IPS-20b (cell line): ENCODE measurements around the gene EIF2B2.
"Not testable (repeated sequence)": the region's sequence is repeated elsewhere in the genome, so short reads cannot be mapped to it uniquely, and the experiment has no call there.

Source experiments
- H3K27ac ChIP-seq: one replicate; pipeline ENCODE4 v1.5.1; 2013; ENCODE audit warnings: low read length
- H3K27me3 ChIP-seq: 2 replicates; pipeline ENCODE4 v1.6.1; 2013; ENCODE audit warnings: mild to moderate bottlenecking, low read length, inconsistent platforms; ENCODE audit not compliant: insufficient read depth
- H3K36me3 ChIP-seq: 2 replicates; pipeline ENCODE4 v1.6.1; 2013; ENCODE audit warnings: low read depth, mild to moderate bottlenecking, inconsistent platforms, low read length, moderate library complexity; ENCODE audit not compliant: insufficient read depth
- H3K4me1 ChIP-seq: 2 replicates; pipeline ENCODE4 v1.6.1; 2013; ENCODE audit warnings: mild to moderate bottlenecking, control low read depth, inconsistent platforms, low read length, moderate library complexity; ENCODE audit not compliant: insufficient read depth
- H3K4me3 ChIP-seq: 2 replicates; pipeline ENCODE4 v1.5.1; 2013; ENCODE audit warnings: mild to moderate bottlenecking, low read length, inconsistent platforms
- H3K9ac ChIP-seq: 2 replicates; pipeline ENCODE4 v1.6.1; 2013; ENCODE audit warnings: low read depth, mild to moderate bottlenecking, inconsistent platforms, low read length, moderate library complexity
- H3K9me3 ChIP-seq: 2 replicates; pipeline ENCODE4 v1.6.1; 2013; ENCODE audit warnings: mild to moderate bottlenecking, low read depth, low read length, inconsistent platforms; ENCODE audit not compliant: insufficient read depth

Gene EIF2B2

DNA sequence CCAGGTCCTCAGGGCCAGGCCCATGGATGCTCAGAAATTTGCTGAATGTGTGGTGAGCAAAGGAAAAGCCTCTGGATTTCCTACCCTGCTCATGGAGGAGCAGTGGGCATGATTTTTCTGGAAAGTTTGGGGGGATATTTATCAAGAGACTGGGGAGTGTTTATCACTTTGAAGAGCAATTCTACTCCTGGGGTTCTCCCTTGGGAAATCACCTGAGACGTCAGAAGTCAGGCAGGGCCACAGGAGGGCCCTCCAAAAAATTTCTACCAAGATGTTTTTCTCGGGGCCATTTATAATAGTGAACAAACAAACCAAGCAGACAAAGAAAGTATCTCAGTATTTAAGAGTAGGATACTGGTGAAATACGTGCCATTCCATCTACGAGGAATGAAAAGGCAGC is 20.1 kb upstream of the EIF2B2 start:
- no peaks in the 10 kb centered on the region for H3K9me3 ChIP-seq
- no peak overlapping the region for H3K27ac ChIP-seq
- H3K4me3 ChIP-seq, result no peak overlapping the region
- H3K9ac ChIP-seq, result no peak overlapping the region
- peaks cover 18% of the 10 kb centered on the region for H3K4me1 ChIP-seq
- H3K36me3 ChIP-seq, result no peaks in the 10 kb centered on the region
- H3K27me3 ChIP-seq, result peaks cover 9% of the 10 kb centered on the region; the same call in 1 of the 2 replicates

DNA sequence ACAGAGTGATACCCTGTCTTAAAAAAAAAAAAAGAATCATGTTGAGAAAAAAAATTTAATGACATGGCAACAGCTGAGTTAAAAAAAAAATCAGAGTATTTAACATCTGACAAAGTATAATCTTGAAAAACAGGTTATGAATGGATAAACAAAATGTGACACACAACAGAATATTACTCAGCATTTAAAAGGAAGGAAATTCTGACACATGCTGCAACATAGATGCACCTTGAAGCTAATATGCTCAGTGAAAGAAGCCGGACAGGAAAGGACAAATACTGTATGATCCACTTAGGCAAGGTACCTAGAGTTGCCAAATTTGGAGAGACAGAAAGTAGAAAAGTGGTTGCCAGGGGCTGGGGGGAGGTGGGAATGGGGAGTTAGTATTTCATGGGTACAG is 19.4 kb upstream of the EIF2B2 start:
- H3K9ac ChIP-seq, result no peak overlapping the region
- no peaks in the 10 kb centered on the region for H3K36me3 ChIP-seq
- no peak overlapping the region for H3K4me3 ChIP-seq
- peaks cover 17% of the 10 kb centered on the region for H3K4me1 ChIP-seq
- no peaks in the 10 kb centered on the region for H3K9me3 ChIP-seq
- H3K27ac ChIP-seq, result no peak overlapping the region
- peaks cover 9% of the 10 kb centered on the region; the same call in 1 of the 2 replicates for H3K27me3 ChIP-seq

DNA sequence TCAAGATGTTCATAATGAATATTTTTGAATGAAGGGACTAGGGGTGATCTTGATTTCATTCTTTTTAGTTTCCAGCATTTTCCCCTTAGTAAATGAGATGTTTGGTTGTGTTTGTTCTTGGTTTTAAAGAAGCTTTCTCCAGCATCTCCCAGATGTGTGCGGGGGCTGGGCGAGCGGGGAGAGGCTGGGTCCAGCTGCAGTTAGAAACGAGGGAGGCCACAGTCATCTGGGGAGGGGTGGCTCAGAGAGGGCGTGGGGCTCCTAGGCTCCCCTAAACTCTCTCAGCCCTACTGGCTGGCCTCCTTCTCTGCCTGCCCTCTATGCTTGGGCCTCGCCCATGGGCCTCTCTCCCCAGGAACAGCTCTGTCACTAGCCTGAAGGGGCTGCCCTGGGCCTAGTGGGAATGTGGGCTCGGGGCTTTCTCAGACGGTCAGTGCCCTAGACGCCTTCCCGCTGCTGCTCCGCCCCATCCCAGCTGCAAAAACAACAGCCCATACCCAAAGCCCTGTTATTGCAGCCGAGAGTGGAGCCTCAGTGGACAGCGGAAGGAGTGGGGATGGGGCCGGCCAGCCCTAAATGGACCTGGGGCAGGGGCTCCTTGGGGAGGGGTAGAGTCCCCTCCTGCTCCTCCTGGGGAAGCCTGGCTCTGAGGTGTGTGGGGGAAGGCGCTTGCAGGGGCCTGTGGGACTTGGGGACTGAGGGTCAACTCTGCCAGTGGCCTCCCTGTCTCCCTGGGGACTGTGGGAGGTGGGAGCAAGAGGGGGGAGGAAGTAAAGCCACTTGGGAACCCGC is 18.3 kb upstream of the EIF2B2 start:
- H3K4me3 ChIP-seq, result no peak overlapping the region
- no peaks in the 10 kb centered on the region for H3K9me3 ChIP-seq
- no peak overlapping the region for H3K27ac ChIP-seq
- no peaks in the 10 kb centered on the region for H3K36me3 ChIP-seq
- peaks cover 9% of the 10 kb centered on the region for H3K4me1 ChIP-seq
- H3K27me3 ChIP-seq, result peaks cover 9% of the 10 kb centered on the region; the same call in 1 of the 2 replicates
- no peak overlapping the region for H3K9ac ChIP-seq

DNA sequence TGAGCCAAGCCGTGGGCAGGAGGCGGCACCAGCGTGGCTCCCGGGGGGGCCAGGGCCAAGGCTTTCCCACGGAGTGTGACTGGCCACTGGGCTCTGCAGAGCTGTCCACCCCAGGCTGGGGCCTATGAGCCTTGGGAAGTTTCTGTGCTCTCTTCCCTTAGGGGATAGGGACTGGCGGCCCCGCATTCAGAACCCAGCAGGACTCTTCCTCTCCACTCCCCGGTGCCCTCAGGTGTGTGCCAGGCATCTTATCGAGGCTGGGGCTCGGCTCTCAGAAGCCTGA is 17.8 kb upstream of the EIF2B2 start:
- no peak overlapping the region for H3K9ac ChIP-seq
- H3K27ac ChIP-seq, result no peak overlapping the region
- H3K36me3 ChIP-seq, result no peaks in the 10 kb centered on the region
- peaks cover 4% of the 10 kb centered on the region for H3K4me1 ChIP-seq
- no peaks in the 10 kb centered on the region for H3K9me3 ChIP-seq
- H3K27me3 ChIP-seq, result peaks cover 9% of the 10 kb centered on the region; the same call in 1 of the 2 replicates
- H3K4me3 ChIP-seq, result no peak overlapping the region

DNA sequence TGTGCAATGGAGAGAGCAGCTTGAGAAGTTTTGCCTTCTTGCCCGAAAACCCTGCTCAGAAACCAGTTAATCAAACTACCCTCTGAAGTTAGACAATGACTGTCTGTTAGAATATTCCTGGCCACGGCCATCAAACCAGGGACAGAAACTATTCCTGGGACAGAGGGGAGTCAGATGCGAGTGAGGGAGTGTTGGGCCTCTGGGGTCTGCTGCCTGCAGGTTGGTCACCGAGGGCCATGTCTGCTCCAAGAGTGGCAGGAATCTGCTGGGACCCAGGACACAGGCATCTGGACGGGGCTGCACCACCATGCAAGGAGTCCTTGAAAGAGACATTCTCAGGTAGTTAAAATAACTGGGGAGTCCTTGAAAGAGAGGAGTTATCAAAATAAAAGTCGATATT is 16.9 kb upstream of the EIF2B2 start:
- Histone ChIP-seq H3K9ac (no peak overlapping the region), H3K4me1 (no peaks in the 10 kb centered on the region; the same call in none of the 2 replicates), H3K9me3 (no peaks in the 10 kb centered on the region), H3K36me3 (no peaks in the 10 kb centered on the region), H3K27ac (no peak overlapping the region), H3K4me3 (no peak overlapping the region), H3K27me3 (peaks cover 3% of the 10 kb centered on the region; the same call in 1 of the 2 replicates)

DNA sequence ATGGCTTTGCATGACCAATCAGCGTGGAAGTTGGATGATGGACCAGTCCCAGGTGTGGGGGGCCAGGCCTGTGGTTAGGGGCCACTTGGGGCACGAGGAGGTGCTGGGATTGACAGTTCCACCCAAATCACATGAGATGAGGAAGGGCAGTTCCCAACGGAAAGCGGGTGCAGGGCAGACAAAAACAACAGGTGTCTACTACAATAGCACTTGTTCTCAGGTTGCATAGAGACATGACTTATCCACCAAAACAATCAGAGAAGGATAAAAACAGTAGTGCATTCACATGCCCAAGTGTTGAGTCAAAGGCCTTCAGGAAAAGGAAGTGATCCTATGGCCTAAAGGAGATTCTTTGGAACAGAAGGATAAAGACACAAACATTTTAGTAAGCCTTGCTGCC is 14.6 kb upstream of the EIF2B2 start:
- H3K27me3 ChIP-seq, result no peaks in the 10 kb centered on the region
- H3K4me1 ChIP-seq, result no peaks in the 10 kb centered on the region; the same call in 1 of the 2 replicates
- no peak overlapping the region for H3K4me3 ChIP-seq
- H3K9ac ChIP-seq, result no peak overlapping the region
- H3K36me3 ChIP-seq, result no peaks in the 10 kb centered on the region
- no peak overlapping the region for H3K27ac ChIP-seq
- H3K9me3 ChIP-seq, result no peaks in the 10 kb centered on the region

DNA sequence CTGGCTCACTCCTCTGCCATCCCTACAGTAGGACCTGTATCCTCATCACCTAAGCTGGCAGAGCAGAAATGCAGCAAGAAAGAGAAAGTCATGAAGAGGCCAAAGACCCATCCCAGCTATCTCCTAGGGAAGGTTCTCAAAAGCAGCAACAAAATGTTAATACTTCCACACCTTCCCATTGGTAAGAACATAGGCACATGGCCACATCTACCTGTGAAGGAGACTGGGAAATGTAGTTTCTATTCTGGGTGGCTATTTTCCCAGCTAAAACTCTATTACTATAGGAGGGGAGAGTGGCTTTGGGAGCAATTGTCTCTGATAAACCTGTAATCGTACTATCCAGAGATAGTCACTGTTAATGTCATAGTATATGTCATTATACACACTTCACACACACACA is 13.7 kb upstream of the EIF2B2 start:
- Histone ChIP-seq H3K27me3 (no peaks in the 10 kb centered on the region), H3K27ac (no peak overlapping the region), H3K4me1 (no peaks in the 10 kb centered on the region; the same call in 1 of the 2 replicates), H3K9ac (no peak overlapping the region), H3K9me3 (no peaks in the 10 kb centered on the region), H3K36me3 (no peaks in the 10 kb centered on the region), H3K4me3 (no peak overlapping the region)

DNA sequence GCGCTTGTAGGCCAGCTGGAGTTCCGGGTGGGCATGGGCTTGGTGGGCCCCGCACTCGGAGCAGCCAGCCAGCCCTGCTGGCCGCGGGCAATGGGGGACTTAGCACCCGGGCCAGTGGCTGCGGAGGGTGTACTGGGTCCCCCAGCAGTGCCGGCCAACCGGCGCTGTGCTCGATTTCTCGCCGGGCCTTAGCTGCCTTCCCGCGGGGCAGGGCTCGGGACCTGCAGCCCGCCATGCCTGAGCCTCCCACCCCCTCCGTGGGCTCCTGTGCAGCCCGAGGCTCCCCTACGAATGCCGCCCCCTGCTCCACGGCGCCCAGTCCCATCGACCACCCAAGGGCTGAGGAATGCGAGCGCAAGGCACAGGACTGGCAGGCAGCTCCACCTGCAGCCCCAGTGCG is 8.5 kb upstream of the EIF2B2 start:
- not testable (repeated sequence) for H3K27ac ChIP-seq, H3K9ac ChIP-seq, H3K27me3 ChIP-seq, H3K36me3 ChIP-seq, H3K4me1 ChIP-seq, H3K9me3 ChIP-seq, H3K4me3 ChIP-seq

DNA sequence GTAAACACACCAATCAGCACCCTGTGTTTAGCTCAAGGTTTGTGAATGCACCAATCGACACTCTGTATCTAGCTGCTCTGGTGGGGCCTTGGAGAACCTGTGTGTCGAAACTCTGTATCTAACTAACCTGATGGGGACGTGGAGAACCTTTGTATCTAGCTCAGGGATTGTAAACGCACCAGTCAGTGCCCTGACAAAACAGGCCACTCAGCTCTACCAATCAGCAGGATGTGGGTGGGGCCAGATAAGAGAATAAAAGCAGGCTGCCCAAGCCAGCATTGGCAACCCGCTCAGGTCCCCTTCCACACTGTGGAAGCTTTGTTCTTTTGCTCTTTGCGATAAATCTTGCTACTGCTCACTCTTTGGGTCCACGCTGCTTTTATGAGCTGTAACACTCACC is 6.9 kb upstream of the EIF2B2 start:
- not testable (repeated sequence) for H3K4me3 ChIP-seq, H3K4me1 ChIP-seq, H3K9me3 ChIP-seq, H3K36me3 ChIP-seq, H3K27ac ChIP-seq, H3K9ac ChIP-seq, H3K27me3 ChIP-seq

DNA sequence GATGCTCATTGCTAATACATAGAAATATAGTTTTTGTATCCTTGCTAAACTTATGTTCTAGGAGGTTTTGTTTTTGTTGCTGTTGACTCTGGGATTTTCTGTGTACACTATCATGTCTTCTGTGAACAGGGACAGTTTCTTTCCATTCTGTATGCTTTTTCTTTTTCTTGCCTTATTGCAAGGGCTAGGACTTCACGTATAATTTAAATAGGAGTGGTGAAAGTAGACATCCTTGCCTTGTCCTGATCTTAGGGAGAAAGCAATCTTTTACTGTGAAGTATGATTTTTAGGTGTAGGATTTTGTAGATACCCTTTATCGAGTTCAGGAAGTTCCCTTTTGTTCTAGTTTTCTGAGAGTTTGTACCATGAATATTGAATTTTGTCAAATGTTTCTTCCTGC is 1.5 kb upstream of the EIF2B2 start:
- Histone ChIP-seq H3K9ac (no peak overlapping the region), H3K4me1 (peaks cover 7% of the 10 kb centered on the region), H3K4me3 (no peak overlapping the region; the same call in 1 of the 2 replicates), H3K9me3 (0 out of 2 replicates have a peak, but pooled peaks cover 2% of the 10 kb centered on the region), H3K27me3 (no peaks in the 10 kb centered on the region), H3K36me3 (peaks cover 15% of the 10 kb centered on the region), H3K27ac (no peak overlapping the region)

DNA sequence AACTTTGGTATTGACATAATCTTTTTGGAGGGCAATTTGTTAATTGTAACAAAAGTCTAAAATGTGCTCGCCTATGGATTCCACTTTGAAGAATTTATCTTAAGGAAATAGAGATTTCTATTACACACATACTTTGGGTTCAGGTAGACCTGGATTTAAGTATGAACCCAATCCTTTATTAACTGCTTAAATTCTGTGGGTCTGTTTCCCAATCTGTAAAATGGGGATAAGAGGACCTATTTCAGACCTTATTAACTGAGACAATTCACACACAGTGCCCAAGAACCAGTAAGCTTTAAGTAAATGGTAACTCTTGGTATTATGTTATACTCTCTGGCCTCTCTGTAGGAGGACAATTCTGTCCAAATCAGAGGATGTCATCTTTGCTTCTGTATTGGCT is 822 bp upstream of the EIF2B2 start:
- peak overlapping the region; percentile 89 for H3K4me3 ChIP-seq
- H3K27ac ChIP-seq, result no peak overlapping the region
- 0 out of 2 replicates have a peak, but pooled peaks cover 2% of the 10 kb centered on the region for H3K9me3 ChIP-seq
- peaks cover 22% of the 10 kb centered on the region for H3K36me3 ChIP-seq
- no peaks in the 10 kb centered on the region for H3K27me3 ChIP-seq
- H3K4me1 ChIP-seq, result peaks cover 7% of the 10 kb centered on the region
- H3K9ac ChIP-seq, result no peak overlapping the region; the same call in 1 of the 2 replicates

DNA sequence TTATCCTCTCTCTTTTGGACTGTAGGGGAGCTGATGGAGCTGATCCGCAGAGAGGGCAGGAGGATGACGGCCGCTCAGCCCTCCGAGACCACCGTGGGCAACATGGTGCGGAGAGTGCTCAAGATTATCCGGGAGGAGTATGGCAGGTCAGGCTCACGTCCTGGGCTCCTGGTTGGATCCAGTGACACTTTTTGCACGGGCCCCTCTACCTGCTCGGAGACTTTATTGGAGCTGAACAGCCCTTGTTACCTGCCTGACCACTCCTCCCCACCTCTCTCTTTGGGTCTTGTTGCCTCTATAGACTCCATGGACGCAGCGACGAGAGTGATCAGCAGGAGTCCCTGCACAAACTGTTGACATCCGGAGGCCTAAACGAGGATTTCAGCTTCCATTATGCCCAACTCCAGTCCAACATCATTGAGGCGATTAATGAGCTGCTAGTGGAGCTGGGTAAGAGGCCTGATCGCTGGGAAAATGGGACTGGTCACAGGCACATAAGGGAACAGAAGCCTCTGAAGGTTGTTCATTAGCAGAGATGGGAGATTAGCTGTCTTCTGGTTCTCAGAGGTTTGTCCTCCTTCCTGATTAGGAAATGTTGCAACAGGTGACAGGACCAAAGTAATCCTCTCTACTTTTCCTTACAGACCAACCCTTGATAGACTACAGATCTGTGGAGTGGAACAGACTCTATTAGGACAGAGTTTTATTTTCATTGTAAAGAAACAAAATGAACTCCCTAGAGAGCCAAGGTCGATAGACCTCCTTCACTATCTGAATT is 718 bp downstream of the EIF2B2 start:
- Histone ChIP-seq H3K36me3 (peaks cover 37% of the 10 kb centered on the region), H3K9me3 (0 out of 2 replicates have a peak, but pooled peaks cover 2% of the 10 kb centered on the region), H3K27ac (no peak overlapping the region), H3K9ac (peak overlapping the region; percentile 76), H3K27me3 (no peaks in the 10 kb centered on the region), H3K4me3 (peak overlapping the region; percentile 89), H3K4me1 (peaks cover 7% of the 10 kb centered on the region)
